ENCODE measurements around the gene ARHGEF1.
A peak's percentile ranks its signal among the peaks of the same experiment; 100 is the strongest.

Gene ARHGEF1

GRCh38 chr19:41886761-41887710 is 4.1 kb downstream of the ARHGEF1 start:
- DNase-seq, result no peak

DNA sequence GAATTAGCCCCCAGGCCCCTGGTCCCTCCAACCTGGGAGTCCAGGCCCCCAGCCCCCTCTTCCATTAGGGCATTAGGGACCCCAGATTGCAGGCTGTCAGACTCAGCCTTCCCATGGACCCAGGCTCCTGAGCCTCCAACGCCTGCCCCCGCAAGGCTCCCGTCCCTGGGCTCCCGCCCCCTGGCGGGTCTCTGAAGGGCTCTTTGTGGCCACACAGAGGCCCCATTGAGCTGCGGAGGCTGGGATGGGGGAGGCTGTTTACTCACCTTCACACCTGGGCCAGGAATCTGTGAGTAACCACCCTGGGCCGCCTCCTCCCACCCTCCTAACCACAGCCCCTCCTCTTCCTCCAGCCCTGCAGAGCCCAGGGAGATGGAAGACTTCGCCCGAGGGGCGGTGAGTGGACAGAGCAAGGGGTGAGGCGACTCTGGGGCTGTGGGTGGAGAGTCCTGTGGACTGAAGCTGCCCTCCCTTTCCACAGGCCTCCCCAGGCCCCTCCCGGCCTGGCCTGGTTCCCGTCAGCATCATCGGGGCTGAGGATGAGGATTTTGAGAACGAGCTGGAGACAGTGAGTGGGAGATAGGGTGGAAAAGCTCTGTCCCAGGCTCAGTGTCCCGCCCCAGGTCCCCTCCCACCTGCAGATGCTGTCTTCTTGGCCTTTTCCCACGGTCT is 4.9 kb downstream of the ARHGEF1 start:
- DNase-seq, result peak; percentile 59

DNA sequence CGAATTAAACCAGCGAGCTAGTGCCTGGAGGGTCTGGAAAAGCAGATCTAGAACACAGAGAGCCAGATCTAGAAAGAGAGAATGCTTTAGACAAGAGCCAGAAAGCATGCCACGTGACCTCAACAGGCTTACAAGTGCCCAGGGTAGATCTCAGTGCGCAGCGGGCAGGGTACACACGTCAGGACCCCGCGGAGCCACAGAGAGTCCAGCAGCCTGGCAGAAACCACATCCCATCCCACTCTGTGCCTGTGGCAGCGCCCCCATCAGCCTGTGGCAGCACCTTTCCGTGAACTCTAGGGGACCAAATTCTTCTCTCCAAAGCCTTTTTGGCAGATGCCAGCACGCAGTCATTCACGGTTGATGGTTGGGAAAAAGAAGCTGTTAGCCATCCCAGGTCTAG is 5.9 kb downstream of the ARHGEF1 start:
- no peak for DNase-seq

DNA sequence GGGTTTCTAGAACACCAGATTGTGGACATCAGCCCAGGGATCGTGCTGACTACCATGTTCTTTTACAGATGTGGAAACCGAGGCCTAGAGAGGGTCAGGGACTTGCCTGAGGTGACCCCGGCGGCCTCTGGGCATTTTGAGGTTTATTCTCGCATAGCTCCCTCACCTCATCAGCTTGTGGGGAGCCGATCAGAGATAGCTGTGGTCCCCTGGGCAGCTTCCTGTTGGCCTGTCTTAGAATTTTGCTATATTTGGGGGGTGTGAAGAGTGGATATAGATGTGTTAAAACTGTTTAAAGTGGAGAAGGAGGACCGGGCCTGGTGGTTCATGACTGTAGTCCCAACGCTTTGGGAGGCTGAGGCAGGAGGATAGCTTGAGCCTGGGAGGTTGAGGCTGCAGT is 6.9 kb downstream of the ARHGEF1 start:
- no peak for DNase-seq

- DNase-seq, result no peak
Measured at GRCh38 chr19:41890936-41891335, 8.0 kb downstream of the ARHGEF1 start.

- no peak for DNase-seq
Measured at GRCh38 chr19:41892173-41892902, 9.4 kb downstream of the ARHGEF1 start.

GRCh38 chr19:41893899-41894298 is 10.9 kb downstream of the ARHGEF1 start:
- no peak for DNase-seq

DNA sequence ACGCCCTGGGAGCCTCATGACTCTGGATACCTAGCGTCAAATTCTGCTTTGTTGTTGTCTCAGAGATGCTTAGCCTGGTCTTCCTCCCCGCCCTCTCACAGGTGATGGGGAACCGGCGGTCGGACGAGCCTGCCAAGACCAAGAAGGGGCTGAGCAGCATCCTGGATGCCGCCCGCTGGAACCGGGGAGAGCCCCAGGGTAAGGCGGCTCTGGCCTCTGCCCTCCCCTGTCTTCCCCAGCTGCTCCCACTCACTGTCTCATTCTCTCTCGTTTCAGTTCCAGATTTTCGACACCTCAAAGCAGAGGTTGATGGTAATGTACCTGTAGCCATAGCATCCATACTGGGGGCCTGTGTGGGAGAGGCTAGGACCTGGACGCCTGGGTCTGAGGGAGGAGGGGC is 11.4 kb downstream of the ARHGEF1 start:
- no peak for DNase-seq

GRCh38 chr19:41895745-41896580 is 13.0 kb downstream of the ARHGEF1 start:
- no peak for DNase-seq

GRCh38 chr19:41896581-41896942 is 13.6 kb downstream of the ARHGEF1 start:
- DNase-seq, result no peak

DNA sequence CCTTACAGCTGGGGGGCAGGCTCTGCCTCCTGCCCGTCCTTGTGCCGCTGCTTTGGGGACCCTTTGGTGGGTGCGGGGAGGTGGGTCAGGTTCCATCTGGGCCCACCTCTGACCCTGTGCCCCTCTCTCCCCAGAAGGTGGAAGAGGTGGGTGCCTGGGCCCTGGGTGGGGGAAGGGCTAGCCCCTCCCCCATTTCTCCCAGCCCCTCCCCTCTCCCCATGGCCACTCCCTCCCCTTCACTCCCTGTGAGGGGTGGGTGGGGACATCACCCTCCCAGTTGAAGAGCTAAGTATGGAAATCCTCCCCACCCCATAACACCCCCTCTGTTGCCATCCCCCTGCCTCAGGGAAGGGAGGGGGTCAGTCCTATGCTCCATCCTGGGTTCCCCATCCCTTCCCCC is 14.2 kb downstream of the ARHGEF1 start:
- DNase-seq, result no peak

DNA sequence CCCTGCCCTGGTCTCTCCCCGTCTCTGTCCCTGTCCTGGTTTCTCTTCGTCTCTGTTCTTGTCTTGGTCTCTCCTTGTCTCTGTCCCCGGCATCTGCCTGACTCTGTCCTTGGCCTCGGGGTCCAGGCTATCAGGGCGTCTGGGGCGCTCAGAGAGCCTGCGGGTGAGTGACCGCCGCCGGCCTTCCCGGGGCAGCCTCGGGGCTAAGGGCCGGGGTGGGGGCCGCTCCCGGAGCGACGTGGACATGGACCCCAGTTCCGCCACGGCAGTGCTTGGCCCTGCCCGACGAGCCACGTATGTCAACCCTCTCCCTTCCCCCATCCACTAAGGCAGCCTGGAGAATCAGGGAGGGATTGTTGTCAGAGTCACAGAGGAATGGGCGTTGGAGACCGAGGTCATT is 14.8 kb downstream of the ARHGEF1 start:
- no peak for DNase-seq

GRCh38 chr19:41898235-41898634 is 15.3 kb downstream of the ARHGEF1 start:
- no peak for DNase-seq

DNA sequence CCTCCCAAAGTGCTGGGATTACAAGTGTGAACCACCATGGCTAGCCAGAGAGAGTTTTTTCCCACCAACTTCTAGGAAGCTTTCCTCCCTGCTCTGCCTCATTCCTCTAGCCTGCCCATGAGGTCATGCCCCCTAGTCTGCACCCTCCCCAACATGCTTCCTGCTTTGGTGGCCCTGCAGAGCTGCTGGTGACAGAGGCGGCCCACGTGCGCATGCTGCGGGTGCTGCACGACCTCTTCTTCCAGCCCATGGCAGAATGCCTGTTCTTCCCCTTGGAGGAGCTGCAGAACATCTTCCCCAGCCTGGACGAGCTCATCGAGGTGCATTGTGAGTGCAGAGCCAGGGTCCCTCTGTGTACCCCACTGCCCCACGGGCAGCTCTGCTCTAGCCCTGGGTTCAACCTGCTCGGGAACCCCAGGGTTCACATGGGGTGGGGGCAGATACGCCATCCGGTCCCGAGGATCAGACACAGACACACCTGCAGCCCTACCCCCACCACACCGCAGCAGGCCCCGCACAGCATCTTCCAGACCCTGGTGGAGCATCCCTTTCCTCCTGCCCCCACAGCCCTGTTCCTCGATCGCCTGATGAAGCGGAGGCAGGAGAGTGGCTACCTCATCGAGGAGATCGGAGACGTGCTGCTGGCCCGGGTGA is 18.9 kb downstream of the ARHGEF1 start:
- DNase-seq, result no peak

- no peak for DNase-seq
Measured at GRCh38 chr19:41902594-41902993, 19.6 kb downstream of the ARHGEF1 start.

DNA sequence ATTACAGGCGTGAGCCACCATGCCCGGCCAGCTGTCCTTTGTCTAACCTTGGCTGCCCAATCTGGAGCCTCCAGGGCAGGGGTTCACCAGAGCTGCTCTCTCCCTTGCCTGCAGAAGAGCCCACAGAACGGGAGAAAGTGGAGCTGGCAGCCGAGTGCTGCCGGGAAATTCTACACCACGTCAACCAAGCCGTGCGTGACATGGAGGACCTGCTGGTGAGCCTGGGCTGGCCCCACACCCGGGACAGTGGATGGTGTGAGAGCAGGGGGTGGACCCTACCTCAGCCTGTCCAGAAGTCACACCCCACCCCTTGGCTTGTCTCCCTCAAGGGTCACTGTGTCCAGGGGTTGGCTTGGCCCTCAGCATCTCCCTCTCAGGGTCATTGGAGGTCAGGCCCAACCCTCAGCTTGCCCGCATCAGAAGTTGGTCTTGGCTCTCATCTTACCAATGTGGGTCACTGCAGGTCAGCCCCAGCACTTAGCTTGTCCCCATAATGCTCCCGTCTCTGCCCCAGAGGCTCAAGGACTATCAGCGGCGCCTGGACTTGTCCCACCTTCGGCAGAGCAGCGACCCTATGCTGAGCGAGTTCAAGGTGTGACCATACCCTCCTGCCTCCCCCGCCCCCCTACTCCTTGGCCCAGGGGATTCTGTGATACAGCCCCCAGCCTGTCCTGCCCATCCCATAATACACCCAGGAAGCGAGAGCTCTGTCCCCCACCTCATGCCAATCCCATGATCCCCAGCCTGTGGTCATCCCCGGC is 20.4 kb downstream of the ARHGEF1 start:
- no peak for DNase-seq

DNA sequence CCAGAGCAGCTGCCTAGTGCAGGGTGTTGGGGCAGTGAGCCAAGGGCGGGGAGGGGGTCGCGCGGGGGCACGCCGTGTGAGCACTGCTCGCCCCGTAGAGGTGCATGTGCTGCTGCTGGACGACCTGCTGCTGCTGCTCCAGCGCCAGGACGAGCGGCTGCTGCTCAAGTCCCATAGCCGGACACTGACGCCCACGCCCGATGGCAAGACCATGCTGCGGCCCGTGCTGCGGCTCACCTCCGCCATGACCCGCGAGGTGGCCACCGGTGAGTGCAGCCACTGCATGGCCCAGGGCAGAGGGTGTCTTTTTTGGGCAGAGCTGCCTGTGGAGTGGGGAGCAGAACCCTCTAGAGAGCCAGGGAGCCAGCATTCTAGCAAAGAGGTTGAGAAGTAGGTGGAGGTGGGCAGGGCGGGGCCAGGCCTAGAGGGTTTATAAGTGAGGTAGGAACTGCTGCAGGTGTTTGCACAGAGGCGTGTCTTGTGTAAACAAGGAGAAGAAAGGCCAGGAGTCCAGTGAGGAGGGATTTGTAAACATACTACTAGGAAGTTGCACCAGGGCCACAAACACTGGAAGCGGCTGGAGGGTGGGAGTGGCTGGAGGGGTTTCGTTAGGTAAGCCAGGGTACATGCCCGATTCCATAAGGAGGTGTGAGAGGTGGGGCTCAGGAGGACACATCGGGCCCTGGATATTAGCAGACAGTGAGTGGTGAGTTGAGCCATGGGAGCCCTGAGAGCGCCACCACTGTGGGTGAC is 21.3 kb downstream of the ARHGEF1 start:
- peak; percentile 96 for DNase-seq

DNA sequence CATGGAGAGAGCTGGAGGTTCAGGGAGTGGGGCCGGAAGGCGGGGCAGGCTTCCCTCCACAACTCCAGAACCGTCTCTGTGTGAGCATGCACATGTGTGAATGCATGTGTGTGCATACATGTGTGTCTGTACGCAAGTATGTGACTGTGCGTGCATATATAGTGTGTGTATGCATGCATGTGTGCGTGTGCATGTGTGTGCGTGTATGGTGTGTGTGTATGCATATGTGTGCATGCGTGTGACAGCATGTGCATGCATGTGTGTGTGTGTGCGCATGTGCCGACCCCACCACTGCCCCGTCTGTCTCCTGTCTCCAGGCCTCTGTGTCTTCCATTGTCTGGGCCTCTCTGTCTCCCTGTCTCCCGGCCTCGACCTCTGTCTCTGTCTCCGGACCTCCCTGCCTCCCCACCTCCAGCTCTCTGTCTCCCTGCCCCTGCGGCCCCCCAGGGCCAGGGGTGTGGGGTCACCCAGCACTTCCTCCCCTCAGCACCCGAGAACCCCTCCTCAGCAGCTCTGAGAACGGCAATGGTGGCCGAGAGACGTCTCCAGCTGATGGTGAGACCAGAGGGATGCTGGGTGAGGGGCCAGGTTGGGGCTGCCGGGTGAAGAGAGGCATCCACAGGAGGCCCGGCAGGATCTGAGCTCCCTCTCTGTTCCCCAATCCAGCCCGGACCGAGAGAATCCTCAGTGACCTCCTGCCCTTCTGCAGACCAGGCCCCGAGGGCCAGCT is 22.5 kb downstream of the ARHGEF1 start:
- DNase-seq, result no peak

- no peak for DNase-seq
Measured at GRCh38 chr19:41906271-41906670, 23.3 kb downstream of the ARHGEF1 start.
